GM21515 (cell line): ENCODE data around the gene SAMM50.
A peak's percentile ranks its signal among the peaks of the same experiment; 100 is the strongest.

Source experiments
- ATAC-seq: cut with Tn5 transposase; IDR thresholded peaks from one replicate; pipeline ENCODE4 v1.9.1; 2021; ENCODE audit not compliant: unreplicated experiment

SAMM50 gene

DNA sequence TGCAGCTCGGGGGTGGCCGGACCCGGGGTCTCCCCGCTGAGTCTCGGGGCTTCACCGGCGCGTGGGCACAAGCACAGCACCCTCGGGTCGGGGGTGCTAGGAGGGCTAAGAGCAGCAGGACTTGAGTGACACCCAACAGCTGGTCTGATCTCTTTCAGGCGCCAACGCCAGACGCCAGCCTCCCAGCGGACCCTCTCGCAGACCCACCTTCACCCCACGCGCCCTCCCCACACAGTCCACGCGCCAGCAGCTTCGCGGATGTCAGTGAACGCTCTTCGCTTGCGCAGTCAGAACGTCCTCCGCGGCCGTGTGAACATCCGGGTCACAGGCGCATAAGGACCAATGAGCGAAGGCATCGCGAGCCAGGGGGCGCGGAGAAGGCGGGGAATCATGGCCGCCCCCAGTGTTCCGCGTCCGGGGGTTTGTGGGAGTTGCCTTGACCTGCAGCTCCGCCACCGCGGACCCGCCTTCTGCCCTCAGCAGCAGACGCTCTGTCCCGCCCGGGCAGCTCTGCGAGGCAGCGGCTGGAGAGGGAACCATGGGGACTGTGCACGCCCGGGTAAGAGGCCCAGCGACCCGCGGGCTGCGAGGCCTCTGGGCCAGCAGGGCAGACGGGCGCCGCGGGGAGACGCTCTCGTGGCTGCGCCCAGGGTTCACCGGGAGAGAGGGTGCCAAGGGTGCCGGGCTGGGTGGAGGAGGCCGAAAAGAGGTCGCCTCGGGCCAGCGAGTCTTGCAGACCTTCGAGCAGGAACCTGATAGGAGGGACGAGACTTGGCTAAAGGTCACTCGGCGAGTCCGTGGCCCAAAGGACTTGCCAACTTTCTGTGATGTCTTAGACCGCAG, at the start of gene SAMM50:
TSS of gene SAMM50 (plus strand) at position 403 of the 843 bp plus-strand sequence. CDS start at position 539, 136 bp downstream.
- peak; percentile 88 for ATAC-seq

DNA sequence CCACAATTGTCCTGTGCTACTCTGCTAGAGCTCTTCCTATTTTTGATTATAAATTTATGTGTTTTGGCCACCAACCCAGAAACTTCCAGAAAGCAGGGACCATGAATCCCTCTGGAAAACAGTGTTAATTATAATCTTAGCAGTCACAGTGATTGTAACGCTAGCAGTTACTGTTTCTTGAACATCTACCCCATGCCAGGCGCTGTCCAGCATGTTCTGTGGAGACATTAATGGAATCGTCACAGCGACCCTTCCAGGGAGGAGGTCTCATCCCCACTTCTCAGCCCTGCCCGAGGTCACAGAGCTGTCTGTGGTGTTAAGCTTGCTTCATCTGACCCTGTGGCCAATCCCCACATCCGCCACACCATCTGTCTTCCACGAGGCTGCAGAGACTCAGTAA, 49.6 kb upstream of the SAMM50 start:
- no peak for ATAC-seq

DNA sequence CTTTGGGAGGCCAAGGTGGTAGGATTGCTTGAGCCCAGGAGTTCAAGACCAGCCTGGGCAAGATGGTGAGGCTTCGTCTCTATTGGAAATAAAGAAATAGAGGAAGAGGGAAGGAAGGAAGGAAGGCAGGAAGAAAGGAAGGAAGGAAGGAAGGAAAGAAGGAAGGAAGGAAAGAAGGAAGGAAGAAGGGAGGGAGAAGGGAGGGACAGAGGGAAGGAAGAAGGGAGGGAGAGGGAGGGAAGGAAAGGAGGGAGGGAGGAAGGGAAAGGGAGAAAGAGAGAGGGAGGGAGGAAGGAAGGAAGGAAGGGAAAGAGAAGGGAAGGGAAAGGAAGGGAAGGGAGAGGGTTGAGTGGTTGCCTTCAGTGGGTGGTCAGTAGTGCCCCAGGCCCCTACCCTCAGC, 45.5 kb upstream of the SAMM50 start:
- ATAC-seq, result no peak

- ATAC-seq, result no peak
Observed at GRCh38 chr22:43910178-43910695, 45.0 kb upstream of the SAMM50 start.

- no peak for ATAC-seq
Observed at GRCh38 chr22:43911351-43911750, 43.9 kb upstream of the SAMM50 start.

- ATAC-seq, result no peak
Observed at GRCh38 chr22:43917521-43917920, 37.7 kb upstream of the SAMM50 start.

GRCh38 chr22:43919106-43919973, 35.9 kb upstream of the SAMM50 start:
- ATAC-seq, result no peak

- no peak for ATAC-seq
Observed at GRCh38 chr22:43921370-43921769, 33.9 kb upstream of the SAMM50 start.

DNA sequence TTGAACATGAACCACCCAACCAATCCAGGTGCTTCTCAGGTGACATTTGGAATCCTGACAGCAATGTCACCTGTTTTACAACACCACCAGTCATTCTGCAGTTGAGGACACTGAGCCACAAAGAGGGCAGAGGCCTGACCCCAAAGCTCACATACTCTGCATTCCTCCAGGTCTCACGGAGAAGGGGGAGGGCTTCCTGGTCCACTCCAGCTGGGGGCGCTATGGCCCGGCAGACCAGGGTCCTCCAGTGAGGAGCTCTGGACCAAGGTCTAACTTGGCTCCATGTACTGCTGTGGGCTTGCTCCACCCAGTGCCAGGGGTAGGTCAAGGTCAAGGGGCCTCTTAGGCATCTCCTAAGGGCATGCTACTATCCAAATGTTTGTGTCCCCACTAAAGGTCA, 33.1 kb upstream of the SAMM50 start:
- ATAC-seq, result no peak

DNA sequence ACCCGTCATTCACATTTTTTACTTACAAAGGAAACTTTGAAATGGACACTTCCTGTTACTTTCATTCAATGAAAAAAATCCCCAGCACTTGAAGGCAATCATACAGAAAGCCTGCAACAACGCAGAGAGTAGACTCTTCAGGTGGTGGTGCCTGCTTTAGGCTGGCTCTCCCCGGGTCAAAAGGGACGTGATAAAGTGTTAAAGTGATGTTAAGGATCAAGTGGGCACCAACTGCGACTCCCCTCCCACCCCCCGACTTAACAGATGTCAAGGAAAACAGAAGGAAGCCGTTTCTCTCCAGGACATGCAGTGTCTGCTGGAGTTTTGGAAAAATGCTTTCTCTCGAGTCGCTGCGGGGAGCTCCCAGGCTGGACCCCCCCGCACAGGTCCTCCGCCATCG, 32.1 kb upstream of the SAMM50 start:
- ATAC-seq, result no peak

DNA sequence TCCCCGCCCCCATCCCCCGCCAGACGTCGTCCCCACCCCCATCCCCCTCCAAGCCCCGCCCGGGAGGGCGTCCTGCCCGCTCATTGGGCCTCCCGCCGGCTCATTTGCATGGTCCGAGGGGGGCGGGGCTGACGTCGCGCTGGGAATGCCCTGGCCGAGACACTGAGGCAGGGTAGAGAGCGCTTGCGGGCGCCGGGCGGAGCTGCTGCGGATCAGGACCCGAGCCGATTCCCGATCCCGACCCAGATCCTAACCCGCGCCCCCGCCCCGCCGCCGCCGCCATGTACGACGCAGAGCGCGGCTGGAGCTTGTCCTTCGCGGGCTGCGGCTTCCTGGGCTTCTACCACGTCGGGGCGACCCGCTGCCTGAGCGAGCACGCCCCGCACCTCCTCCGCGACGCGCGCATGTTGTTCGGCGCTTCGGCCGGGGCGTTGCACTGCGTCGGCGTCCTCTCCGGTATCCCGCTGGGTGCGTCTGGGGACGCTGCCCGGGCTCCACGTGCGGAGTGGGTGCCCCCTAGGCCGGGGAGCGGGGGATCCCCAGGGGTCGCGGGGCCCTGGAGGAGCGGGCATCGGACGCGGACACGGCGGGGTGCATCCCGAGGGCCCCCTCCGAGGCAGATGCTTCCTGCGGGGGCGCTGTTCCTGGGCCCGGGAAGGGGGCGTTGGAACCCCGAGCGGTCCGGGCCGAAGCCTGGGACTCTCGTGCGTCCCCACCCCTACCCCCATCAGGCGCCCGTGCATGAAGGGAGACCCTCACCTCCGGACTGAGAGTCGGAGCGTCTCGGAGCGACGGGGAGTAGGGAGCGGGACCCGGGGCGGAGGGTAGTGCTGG, 31.4 kb upstream of the SAMM50 start, which contains the start of gene PNPLA3:
TSS of gene PNPLA3 (plus strand) at position 175 of the 834 bp plus-strand sequence. CDS start at position 282, 107 bp downstream.
- no peak for ATAC-seq

- ATAC-seq, result no peak
Observed at GRCh38 chr22:43924877-43925276, 30.4 kb upstream of the SAMM50 start.

DNA sequence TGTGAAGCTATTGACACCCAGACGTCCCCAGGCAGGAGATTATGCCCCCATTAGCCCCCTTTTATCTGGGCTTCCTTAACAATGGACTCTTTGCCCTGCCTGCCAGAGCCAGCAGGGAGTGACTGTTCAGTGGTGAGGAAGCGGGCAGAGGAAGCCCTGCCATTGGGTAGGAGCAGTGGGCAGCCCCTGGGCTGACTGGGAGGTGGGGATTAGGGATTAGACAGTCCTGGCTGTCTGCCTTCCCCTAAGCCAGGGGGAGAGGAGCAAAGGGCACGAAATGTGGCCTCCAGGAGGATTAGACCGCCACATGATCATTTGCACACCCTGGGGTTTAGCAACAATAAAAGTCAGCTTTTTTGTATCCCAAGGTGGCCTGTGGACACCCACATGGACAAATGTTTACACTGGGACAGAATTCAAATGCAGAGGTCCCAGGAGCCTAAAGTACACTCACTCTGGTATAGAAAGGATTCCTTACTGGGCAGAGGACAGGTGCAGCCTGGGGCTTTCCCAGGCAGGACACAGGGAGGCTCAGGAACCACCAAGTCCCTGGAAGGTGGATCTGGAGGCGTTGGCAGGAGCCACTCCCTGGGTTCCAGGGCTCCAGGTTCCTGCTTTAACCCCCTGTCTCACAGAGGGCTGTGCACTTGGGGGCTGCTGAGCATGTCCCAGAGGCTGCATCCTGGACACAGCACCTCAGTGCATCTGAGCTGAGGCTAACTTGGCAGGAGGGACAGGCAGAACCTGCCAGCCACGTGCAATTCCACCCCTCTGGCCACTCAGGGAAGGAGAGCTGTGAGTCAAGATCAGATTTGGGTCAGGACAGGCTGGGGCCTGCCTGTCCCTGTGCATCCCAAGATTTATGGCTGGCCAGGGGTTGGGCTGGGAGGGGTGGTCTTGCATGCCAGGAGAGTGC, 29.6 kb upstream of the SAMM50 start:
- ATAC-seq, result no peak

DNA sequence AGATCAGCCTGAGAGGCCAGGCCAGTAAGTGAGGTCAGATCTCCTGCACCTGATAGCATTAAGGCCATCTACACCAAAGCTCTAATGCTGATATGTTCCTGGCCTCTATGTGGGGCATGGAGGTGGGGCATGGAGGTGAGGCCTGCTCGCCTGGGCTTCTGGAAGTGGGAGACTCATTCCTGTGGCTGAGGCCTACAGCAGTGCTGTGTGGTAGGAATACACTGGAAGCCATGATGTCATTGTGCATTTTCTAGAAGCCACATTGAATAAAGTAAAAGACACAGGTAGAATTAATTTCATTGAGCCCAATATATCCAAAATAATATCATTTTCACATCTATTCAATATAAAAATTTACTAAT, 28.9 kb upstream of the SAMM50 start:
- ATAC-seq, result no peak

DNA sequence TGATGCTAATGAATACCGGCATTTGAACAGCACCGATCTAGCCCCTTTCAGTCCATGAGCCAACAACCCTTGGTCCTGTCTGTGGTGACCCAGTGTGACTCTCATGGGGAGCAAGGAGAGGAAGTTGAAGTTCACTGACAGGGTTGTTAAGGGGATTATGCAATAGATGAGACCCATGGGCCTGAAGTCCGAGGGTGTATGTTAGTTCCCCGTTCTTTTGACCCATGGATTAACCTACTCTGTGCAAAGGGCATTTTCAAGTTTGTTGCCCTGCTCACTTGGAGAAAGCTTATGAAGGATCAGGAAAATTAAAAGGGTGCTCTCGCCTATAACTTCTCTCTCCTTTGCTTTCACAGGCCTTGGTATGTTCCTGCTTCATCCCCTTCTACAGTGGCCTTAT, 26.8 kb upstream of the SAMM50 start:
- no peak for ATAC-seq

GRCh38 chr22:43928908-43929307, 26.3 kb upstream of the SAMM50 start:
- ATAC-seq, result no peak

DNA sequence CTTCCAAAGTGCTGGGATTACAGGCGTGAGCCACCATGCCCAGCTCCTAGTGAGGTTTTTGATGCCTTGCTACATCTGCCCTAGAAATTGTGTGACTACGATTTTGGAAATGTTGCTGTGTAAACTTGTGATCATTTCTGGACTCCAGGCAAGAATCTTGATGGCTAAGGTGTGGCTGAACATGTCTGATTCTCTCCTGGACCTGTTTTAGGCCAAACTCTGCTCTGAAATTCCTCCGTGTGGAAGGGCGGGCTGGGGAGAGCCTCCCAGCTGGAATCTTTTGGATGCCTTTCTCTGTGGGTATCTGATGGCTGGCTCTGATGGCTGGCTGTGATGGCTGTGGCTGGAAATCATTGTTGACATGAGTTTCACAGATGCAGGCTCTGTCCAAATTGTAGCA, 23.5 kb upstream of the SAMM50 start:
- ATAC-seq, result no peak

- ATAC-seq, result no peak
Observed at GRCh38 chr22:43941449-43941848, 13.8 kb upstream of the SAMM50 start.

GRCh38 chr22:43944670-43945430, 10.4 kb upstream of the SAMM50 start:
- no peak for ATAC-seq
